ENCODE data around the gene NYNRIN.

Gene NYNRIN

GRCh38 chr14:24422261-24422660 is 23.5 kb downstream of the NYNRIN start:
- in situ Hi-C loops (cut with MboI; ENCODE audit: low sequenced_read_pairs): no loop called here
- no peak for DNase-seq (ENCODE audit: low spot score in 2 of 2)
- Histone ChIP-seq H3K4me3 (no peak overlapping the region), H3K9me3 (no peaks in the 10 kb centered on the region), H3K4me1 (no peaks in the 10 kb centered on the region), H3K36me3 (replicated peaks) (no peaks in the 10 kb centered on the region), H3K27me3 (ENCODE audit: low read depth) (no peaks in the 10 kb centered on the region)

GRCh38 chr14:24422694-24423601 is 24.1 kb downstream of the NYNRIN start:
- Histone ChIP-seq H3K27me3 (ENCODE audit: low read depth) (no peaks in the 10 kb centered on the region), H3K9me3 (no peaks in the 10 kb centered on the region), H3K4me1 (no peaks in the 10 kb centered on the region), H3K36me3 (replicated peaks) (no peaks in the 10 kb centered on the region), H3K4me3 (no peak overlapping the region)
- in situ Hi-C loops (cut with MboI; ENCODE audit: low sequenced_read_pairs): no loop called here
- DNase-seq (ENCODE audit: low spot score in 2 of 2): no peak

DNA sequence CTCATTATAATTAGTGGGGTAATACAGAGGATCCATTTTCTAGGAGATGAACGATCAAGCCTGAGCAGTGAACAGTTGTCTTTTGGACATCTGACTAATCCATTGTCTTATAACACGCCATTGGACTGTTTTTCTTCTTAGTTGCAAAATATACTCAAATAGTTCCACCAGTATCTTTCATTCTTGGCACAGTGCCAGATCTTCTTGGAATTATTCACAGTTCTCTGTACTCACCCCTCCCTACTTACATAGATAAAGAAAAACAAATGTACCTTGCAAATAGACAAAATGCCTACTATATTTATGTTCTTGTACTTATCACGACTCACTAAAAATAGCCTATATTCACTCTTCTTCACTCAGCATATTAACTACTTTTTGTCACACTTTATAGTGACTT is 26.9 kb downstream of the NYNRIN start:
- peaks cover 5% of the 10 kb centered on the region for H3K4me1 ChIP-seq

GRCh38 chr14:24426150-24426911 is 27.5 kb downstream of the NYNRIN start:
- Histone ChIP-seq H3K9me3 (no peaks in the 10 kb centered on the region), H3K4me1 (peaks cover 10% of the 10 kb centered on the region), H3K4me3 (no peak overlapping the region), H3K27me3 (ENCODE audit: low read depth) (no peaks in the 10 kb centered on the region), H3K36me3 (replicated peaks) (no peaks in the 10 kb centered on the region)
- no peak for DNase-seq (ENCODE audit: low spot score in 2 of 2)
- in situ Hi-C loops (cut with MboI; ENCODE audit: low sequenced_read_pairs): no loop called here

More for the DNA sequence above, 26.9 kb downstream of the NYNRIN start:
- Histone ChIP-seq H3K9me3 (no peaks in the 10 kb centered on the region), H3K36me3 (replicated peaks) (no peaks in the 10 kb centered on the region), H3K4me3 (no peak overlapping the region), H3K27me3 (ENCODE audit: low read depth) (no peaks in the 10 kb centered on the region)
- DNase-seq (ENCODE audit: low spot score in 2 of 2): no peak
- in situ Hi-C loops (cut with MboI; ENCODE audit: low sequenced_read_pairs): no loop called here

DNA sequence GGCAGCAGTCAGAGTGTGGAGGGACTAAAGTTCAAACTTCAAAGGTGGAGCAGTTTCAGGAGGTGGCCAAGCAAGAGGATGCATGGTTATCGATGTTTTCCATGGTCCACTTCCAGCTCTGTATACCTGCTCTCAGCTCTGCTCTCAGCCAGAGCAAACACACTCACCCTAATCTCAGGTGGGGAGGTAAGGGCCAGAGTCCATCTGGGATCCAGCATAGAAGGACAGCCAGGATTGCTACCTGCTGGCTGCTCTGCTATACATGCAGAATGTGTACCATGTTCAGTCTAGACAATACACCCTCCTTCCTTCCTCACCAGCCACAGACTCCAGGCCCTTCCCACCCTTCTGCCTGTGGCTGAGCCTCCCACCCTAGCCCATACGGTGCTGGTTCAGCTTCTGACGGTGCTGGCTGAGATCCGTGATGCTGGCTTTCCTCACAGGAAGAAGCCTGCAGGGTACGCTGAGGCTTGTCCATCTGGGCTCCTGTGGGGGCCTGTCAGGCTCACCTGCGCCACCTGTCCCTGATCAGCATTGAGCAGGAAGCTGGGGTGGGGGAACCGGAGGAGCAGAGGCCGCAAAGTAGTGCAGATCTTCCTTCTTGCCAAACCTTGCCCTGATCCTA is 28.2 kb downstream of the NYNRIN start:
- DNase-seq (ENCODE audit: low spot score in 2 of 2): no peak
- Histone ChIP-seq H3K9me3 (no peaks in the 10 kb centered on the region), H3K27me3 (ENCODE audit: low read depth) (no peaks in the 10 kb centered on the region), H3K36me3 (replicated peaks) (no peaks in the 10 kb centered on the region; the same call in 1 of the 2 replicates), H3K4me3 (no peak overlapping the region), H3K4me1 (peaks cover 13% of the 10 kb centered on the region)
- in situ Hi-C loops (cut with MboI; ENCODE audit: low sequenced_read_pairs): no loop called here

DNA sequence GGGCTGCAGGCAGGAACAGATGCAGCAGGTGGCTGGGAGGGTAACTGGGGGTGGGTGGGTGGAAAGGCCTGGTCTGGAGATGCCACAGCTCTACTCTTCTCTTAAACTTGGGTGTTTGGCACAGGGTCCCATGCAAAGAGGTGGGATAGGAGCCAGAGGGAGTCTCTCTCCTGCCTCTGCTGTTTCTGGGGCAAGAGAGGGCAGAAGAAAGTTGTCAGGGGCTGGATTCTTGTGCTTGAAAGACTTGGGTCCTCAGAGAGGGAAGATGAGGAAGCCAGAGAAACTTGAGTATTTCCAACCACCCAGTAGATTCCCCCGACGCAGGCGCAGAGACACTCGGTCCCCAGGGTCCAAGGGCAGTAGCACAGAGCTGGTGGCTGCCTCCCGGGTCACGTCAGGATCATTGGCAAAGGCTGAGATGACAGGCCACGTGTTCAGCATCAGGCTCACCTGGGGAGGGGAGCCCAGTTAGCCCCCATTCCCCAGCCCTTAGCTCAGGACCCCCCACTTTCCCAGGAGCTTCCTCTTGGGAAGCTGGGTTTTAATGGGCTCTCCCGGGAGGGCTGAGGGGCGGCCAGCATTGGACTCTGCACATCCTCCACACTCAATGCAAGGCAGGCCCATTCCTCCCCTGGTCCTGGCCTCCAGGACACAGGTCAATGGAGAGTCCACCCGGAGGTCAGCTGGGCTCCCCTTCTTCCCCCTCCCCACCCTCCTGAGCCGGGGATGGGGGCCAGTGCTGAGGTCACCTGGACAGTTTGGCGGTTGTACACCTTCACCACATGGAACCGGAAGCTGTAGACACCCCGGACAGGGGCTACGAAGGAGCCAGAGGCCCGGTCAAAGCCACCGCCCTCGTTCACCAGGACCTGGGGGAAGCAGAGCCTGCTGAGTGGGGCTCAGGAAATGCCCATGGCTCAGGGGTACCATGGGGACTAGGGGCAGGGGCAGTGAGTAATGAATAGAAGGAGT is 29.0 kb downstream of the NYNRIN start:
- in situ Hi-C loops (cut with MboI; ENCODE audit: low sequenced_read_pairs): no loop called here
- no peaks in the 10 kb centered on the region for H3K27me3 ChIP-seq (ENCODE audit: low read depth)
- H3K9me3 ChIP-seq: no peaks in the 10 kb centered on the region
- H3K36me3 ChIP-seq (replicated peaks): peaks cover 5% of the 10 kb centered on the region
- DNase-seq (ENCODE audit: low spot score in 2 of 2): no peak
- H3K4me1 ChIP-seq: peaks cover 13% of the 10 kb centered on the region
- no peak overlapping the region for H3K4me3 ChIP-seq

- DNase-seq (ENCODE audit: low spot score in 2 of 2): no peak
- Histone ChIP-seq H3K4me3 (no peak overlapping the region), H3K36me3 (replicated peaks) (peaks cover 11% of the 10 kb centered on the region), H3K9me3 (no peaks in the 10 kb centered on the region), H3K4me1 (peaks cover 13% of the 10 kb centered on the region), H3K27me3 (ENCODE audit: low read depth) (no peaks in the 10 kb centered on the region)
- in situ Hi-C loops (cut with MboI; ENCODE audit: low sequenced_read_pairs): no loop called here
Measured at GRCh38 chr14:24428628-24429394, 30.0 kb downstream of the NYNRIN start.

- Histone ChIP-seq H3K4me1 (peaks cover 13% of the 10 kb centered on the region), H3K27me3 (ENCODE audit: low read depth) (no peaks in the 10 kb centered on the region), H3K9me3 (no peaks in the 10 kb centered on the region), H3K4me3 (peak within 1 kb of the TSS; percentile 59), H3K36me3 (replicated peaks) (peaks cover 11% of the 10 kb centered on the region)
- in situ Hi-C loops (cut with MboI; ENCODE audit: low sequenced_read_pairs): loop anchor here (5.0 kb wide), 2 partner anchors 97 to 187 kb away; partner anchors contain the start of gene TINF2
- peak; percentile 77 to 90 for DNase-seq (ENCODE audit: low spot score in 2 of 2)
Measured at GRCh38 chr14:24429395-24430142, 30.8 kb downstream of the NYNRIN start, which contains the start of the genes CBLN3 and KHNYN. TSS of gene CBLN3 (minus strand) at chr14:24429668. CDS start at chr14:24429054, 614 bp downstream. TSS of gene KHNYN (plus strand) at chr14:24429954. CDS start at chr14:24430731, 777 bp downstream.

GRCh38 chr14:24430143-24430681 is 31.4 kb downstream of the NYNRIN start:
- in situ Hi-C loops (cut with MboI; ENCODE audit: low sequenced_read_pairs): loop anchor here (5.0 kb wide), 2 partner anchors 98 to 188 kb away; partner anchors contain the start of gene TINF2
- Histone ChIP-seq H3K27me3 (ENCODE audit: low read depth) (no peaks in the 10 kb centered on the region), H3K4me3 (peak overlapping the region; percentile 59), H3K36me3 (replicated peaks) (peaks cover 11% of the 10 kb centered on the region), H3K4me1 (peaks cover 13% of the 10 kb centered on the region), H3K9me3 (no peaks in the 10 kb centered on the region)
- DNase-seq (ENCODE audit: low spot score in 2 of 2): peak; percentile 16 to 86

DNA sequence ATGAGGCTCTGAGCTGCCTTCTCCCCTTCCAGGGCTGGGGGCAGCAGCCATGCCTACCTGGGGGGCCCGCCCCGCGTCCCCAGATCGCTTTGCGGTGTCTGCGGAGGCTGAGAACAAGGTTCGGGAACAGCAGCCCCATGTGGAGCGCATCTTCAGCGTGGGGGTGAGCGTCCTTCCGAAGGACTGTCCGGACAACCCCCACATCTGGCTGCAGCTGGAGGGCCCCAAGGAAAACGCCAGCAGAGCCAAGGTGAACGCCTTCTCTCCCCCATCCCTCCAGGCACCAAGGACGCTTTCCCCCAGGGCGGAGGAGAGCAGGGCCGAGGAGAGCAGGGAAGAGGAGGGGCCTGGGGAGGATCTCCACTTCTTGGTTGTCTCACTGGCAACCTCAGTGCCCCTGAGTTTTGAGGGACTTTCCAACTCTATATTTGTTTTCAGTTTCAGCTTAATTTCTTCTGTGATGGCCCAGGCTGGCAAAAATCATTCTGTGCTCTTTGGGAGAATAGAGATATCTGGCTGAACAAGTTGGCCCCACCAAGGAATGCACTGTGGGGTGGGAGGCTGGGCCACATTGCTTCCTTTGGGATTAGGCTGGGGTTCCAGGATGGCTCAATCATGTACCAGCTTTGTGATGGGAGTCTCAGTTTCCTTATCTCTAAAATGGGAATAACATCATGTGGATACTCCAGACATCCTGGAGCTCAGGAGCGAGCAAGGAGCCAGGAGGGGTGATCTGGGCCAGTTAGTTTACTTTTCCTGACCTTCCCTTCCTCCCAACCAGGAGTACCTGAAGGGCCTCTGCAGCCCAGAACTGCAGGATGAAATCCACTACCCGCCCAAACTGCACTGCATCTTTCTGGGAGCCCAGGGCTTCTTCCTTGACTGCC is 32.1 kb downstream of the NYNRIN start:
- in situ Hi-C loops (cut with MboI; ENCODE audit: low sequenced_read_pairs): loop anchor here (5.0 kb wide), 2 partner anchors 99 to 189 kb away; partner anchors contain the start of gene TINF2
- Histone ChIP-seq H3K4me3 (peak overlapping the region; percentile 59), H3K27me3 (ENCODE audit: low read depth) (no peaks in the 10 kb centered on the region), H3K9me3 (no peaks in the 10 kb centered on the region), H3K36me3 (replicated peaks) (peaks cover 15% of the 10 kb centered on the region), H3K4me1 (peaks cover 13% of the 10 kb centered on the region)
- DNase-seq (ENCODE audit: low spot score in 2 of 2): peak in 1 of 2 experiments; percentile 70
